CD1c-positive myeloid dendritic cell (primary cell): ENCODE results near the gene GID8.

Experiments used
- DNase-seq: peaks from one replicate; pipeline ENCODE4 v3.0.0-alpha.2; 2016; ENCODE audit errors: extremely low spot score

The GID8 gene

GRCh38 chr20:62943396-62943795, 5.4 kb downstream of the GID8 start:
- no peak for DNase-seq

- DNase-seq, result no peak
Observed at GRCh38 chr20:62944184-62944583, 6.2 kb downstream of the GID8 start.

- DNase-seq, result no peak
Observed at GRCh38 chr20:62944746-62945145, 6.8 kb downstream of the GID8 start.

GRCh38 chr20:62945771-62946339, 7.9 kb downstream of the GID8 start:
- no peak for DNase-seq

GRCh38 chr20:62946918-62947317, 9.0 kb downstream of the GID8 start:
- DNase-seq, result no peak

- no peak for DNase-seq
Observed at GRCh38 chr20:62947532-62948300, 9.8 kb downstream of the GID8 start.

DNA sequence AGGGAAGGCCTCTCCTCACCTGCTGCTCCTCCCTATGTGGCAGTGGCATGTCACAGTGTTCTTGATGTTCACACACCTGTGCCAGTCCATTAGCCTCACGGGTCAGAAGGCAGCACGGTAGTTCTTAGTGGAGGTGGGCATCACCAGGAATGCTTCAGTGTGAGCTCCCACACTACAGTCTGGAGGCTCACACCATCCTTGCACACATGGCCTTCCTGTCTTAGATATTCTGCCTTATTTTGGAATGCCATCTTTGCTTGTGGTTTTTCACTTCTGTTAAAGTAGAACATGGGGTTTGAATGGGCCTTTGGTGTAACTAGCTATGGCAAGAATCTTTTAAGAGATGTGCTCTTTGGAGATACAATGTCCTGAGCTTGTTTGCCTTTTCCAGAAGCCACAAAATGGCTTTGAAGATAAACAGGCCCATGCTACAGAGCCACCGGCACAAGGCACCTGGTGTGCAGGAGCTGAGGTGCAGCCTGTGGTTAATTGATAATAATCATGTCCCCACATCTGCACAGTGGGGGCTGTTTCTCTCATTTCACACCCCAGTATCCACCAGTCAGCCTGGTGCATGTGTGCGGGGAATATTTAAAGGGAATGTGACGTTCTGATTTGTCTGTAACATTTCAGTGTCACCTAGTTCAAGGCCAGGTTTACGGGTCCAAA, 11.3 kb downstream of the GID8 start:
- DNase-seq, result no peak

- DNase-seq, result peak; percentile 35
Observed at GRCh38 chr20:62949962-62950361, 12.0 kb downstream of the GID8 start.

DNA sequence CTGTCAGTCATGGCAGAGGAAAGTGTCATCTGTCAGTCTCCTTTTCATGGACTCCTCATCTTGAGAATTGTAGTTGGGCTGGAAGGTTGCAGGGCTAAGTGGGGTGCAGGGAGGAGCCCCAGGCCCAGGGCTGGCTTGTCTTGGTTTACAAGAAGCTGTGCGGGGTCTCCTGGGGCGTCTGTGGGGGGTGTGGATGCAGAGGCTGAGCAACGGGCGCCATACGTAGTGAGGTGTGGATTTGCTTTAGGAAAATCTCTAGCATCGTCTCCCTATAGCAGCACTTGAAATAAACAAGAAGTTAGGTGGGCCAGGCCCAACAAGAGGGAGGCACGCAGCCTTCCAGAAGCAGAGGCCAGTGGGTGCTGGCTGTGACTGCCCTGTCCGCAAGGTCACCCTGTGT, 12.8 kb downstream of the GID8 start:
- DNase-seq, result no peak

- no peak for DNase-seq
Observed at GRCh38 chr20:62951143-62951895, 13.4 kb downstream of the GID8 start.

- no peak for DNase-seq
Observed at GRCh38 chr20:62951896-62952372, 14.0 kb downstream of the GID8 start.

GRCh38 chr20:62952373-62952967, 14.5 kb downstream of the GID8 start, which contains the start of gene SLC17A9:
Gene SLC17A9, plus strand, starts transcription at chr20:62952709. Its CDS starts 122 bp downstream, at chr20:62952831.
- peak; percentile 93 for DNase-seq

DNA sequence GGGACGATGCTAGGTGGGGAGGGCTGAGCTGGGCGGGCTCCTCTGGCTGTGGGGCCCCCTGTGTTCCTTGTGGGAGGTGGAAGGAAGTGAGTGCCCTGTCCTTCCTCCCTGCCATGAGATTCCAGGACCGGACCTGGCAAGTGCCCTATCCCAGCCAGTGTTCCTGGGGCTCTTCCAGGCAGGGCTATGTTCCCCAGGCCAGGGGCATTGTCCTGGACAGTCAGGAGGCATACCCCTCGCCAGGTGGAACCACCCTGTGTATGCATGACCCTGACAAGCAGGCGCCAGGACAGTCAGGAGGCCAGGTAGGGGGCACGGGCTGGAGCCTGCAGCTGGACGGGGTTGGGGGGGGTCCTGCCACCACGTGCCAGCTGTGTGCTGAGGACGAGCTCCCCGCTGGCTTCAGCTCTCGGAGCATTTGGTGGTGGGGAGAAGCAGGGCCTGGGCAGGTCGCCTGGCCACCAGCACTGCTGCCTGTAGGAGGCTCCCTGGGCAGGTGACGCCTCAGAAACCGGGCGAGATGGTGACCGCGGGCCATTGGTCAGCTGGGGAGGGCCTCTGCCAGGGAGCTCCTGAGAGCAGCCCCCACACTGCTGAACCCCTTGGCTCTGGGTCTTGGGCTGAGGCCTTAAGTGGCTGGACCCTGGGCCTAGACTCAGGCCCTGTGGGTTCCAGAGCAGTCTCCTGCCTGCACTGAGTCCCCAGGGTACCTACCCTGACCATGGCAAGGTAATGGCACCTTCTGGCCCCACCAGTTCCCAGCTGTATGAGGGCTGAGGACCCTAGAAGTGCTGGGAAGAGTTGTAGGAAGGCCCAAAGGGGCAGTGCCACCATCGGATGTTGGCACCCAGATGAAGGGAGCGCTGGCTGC, 15.3 kb downstream of the GID8 start:
- no peak for DNase-seq

DNA sequence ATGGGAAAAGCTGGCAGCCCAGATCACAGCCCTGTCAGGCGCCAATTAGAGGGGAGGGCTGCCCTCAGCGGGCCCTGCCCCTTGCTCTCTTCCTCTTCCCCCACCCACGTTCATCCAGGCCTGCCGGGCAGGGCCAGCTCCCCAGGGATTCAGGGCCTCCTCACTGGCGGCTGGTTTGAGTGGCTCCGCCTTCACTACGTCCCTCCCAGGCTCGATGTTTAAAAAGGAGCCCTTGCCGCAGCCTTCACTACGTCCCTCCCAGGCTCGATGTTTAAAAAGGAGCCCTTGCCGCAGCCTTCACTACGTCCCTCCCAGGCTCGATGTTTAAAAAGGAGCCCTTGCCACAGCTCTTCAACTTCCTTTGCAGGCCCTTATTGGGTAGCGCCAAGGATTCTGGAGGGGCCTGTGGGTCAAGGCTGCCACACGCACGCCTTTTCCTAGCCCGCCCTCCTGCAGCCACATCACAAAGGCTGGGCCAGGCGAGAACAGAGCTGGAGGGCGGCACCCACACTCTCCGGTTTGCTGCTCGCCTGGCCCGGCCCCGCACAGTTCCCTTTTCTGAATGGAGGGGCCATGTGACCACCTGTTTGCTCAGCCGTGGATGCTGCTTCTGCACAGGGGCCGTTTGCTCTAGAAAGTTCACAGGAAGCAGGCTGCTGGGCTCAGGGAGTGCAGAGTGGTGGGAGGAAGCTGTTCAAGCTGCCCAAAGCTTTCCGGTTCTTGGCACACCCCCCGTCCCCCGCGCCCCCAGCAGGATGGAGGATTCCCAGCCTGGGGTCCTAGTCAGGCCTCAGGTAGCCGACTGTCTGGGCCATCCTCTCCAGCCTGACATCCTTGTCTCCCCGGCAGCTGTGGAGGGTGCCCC, 16.1 kb downstream of the GID8 start:
- DNase-seq, result peak; percentile 96

- DNase-seq, result no peak
Observed at GRCh38 chr20:62955519-62956386, 17.8 kb downstream of the GID8 start.

DNA sequence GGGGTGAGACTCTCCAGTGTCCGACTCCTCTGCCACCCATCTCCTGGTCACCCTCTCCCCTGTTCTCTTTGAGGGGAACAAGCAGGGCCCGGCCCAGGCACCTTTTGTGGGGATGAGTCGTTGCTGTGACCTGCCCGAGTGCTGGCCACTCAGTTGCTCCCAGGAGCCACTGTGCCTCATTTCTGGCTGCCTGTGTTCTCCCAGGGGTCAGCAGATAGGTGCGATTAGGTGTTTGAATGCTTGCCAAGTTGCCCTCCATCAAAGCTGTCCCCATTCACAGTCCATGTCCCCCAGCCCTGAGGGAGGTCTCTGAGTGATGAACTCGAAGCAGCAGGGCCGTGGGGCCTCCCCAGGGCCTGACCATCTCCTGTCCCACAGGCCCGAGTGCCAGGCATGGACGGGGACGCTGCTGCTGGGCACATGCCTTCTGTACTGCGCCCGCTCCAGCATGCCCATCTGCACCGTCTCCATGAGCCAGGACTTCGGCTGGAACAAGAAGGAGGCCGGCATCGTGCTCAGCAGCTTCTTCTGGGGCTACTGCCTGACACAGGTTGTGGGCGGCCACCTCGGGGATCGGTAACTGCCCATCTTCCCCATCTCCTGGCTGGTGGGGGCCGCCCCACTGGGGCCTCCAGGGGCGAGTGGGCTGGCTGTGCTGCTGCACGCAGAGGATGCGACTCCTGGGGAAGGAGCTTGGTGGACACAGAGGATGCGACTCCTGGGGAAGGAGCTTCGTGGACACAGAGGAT, 18.6 kb downstream of the GID8 start:
- DNase-seq, result no peak

- DNase-seq, result no peak
Observed at GRCh38 chr20:62957136-62958117, 19.5 kb downstream of the GID8 start.
